Measurements from ENCODE around the gene PTPRA. TPM values are rescaled to one million over a fixed set of nuclear protein-coding genes. Genes with fewer than 3 reads are reported as not detected.
"Not testable (repeated sequence)": the region's sequence is repeated elsewhere in the genome, so short reads cannot be mapped to it uniquely, and the experiment has no call there.

Gene PTPRA
- total RNA-seq, 2 experiments from 2014 or later, result 31.7 to 32.7 TPM

- CTCF ChIA-PET, result no interaction called here
- intact Hi-C loops (cut with micrococcal nuclease), result no loop called here
- no peak overlapping the region for H3K4me3 Mint-ChIP-seq
- no peaks in the 10 kb centered on the region for H3K9me3 Mint-ChIP-seq
- no peaks in the 10 kb centered on the region for H3K27me3 Mint-ChIP-seq (ENCODE audit: low read depth)
- H3K27ac Mint-ChIP-seq, result no peak overlapping the region
- H3K4me1 Mint-ChIP-seq (ENCODE audit: low read depth), result no peaks in the 10 kb centered on the region
- H3K36me3 Mint-ChIP-seq (ENCODE audit: low read depth), result peaks cover 20% of the 10 kb centered on the region
- no peak for DNase-seq
Observed at GRCh38 chr20:3021327-3021726, 148.0 kb downstream of the PTPRA start.

DNA sequence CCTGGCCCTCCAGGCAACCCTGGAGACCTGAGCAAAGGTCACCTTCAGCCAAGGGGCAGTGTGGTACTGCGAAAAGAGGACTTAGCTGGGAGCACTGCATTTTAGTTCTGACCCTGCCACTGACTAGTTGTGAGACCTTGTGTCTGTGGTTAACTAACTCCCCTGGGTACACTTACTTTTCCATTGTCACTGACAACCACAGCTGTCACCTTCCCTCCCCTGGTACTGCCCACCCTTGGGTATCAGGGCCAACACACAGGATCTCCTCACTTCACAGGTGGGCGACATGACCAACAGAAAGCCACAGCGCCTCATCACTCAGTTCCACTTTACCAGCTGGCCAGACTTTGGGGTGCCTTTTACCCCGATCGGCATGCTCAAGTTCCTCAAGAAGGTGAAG is 148.5 kb downstream of the PTPRA start:
- Mint-ChIP-seq H3K27me3 (ENCODE audit: low read depth) (no peaks in the 10 kb centered on the region), H3K4me3 (no peak overlapping the region), H3K27ac (no peak overlapping the region), H3K4me1 (ENCODE audit: low read depth) (no peaks in the 10 kb centered on the region), H3K36me3 (ENCODE audit: low read depth) (peaks cover 22% of the 10 kb centered on the region), H3K9me3 (no peaks in the 10 kb centered on the region)
- no peak for DNase-seq
- intact Hi-C loops (cut with micrococcal nuclease), result no loop called here
- CTCF ChIA-PET, result no interaction called here

DNA sequence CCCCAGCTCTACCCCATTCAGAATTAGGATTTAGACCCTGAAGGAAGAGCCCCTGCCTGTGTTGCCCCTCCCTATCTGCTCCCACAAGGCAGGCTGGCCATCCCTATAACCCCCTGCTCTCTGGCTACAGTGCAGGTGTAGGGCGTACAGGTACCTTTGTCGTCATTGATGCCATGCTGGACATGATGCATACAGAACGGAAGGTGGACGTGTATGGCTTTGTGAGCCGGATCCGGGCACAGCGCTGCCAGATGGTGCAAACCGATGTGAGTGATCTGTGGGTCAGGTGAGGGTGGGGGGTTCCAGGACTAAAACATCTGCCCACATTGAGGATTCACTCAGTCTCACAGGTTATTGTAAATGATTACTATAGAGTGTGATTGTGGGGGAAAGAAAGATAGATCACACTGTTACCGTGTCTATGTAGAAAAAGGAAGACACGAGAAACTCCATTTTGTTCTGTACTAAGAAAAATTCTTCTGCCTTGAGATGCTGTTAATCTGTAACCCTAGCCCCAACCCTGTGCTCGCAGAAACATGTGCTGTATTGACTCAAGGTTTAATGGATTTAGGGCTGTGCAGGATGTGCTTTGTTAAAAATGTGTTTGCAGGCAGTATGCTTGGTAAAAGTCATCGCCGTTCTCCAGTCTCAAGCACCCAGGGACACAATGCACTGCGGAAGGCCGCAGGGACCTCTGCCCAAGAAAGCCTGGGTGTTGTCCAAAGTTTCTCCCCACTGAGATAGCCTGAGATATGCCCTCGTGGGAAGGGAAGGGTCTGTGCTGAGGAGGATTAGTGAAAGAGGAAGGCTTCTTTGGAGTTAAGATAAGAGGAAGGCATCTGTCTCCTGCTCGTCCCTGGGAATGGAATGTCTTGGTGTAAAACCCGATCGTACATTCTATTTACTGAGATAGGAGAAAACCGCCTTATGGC is 149.5 kb downstream of the PTPRA start:
- H3K27me3 Mint-ChIP-seq (ENCODE audit: low read depth); DNase-seq; CTCF ChIA-PET; H3K4me1 Mint-ChIP-seq (ENCODE audit: low read depth); H3K9me3 Mint-ChIP-seq; intact Hi-C loops (cut with micrococcal nuclease); H3K27ac Mint-ChIP-seq; H3K4me3 Mint-ChIP-seq: not testable (repeated sequence)
- H3K36me3 Mint-ChIP-seq (ENCODE audit: low read depth), result peaks cover 18% of the 10 kb centered on the region

DNA sequence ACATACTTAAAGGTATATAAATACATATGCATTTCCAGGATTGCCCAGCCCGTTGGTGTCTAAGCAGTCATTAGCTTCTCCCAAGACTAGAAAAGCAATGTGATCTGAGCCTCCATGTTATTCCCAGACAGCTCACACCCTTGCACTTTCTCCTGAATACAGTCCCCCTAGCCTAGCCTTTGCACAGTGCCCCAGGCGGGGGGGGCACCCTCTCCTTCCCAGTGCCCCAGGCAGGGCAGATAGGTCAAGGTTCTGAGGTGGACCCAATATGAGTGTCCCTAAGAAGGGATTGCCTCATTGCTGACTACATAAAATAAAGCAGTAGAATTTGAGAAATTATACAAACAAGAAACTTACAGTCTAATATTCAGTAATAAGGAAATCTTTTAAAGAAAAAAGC is 154.7 kb downstream of the PTPRA start:
- intact Hi-C loops (cut with micrococcal nuclease), result no loop called here
- H3K36me3 Mint-ChIP-seq (ENCODE audit: low read depth), result peaks cover 14% of the 10 kb centered on the region
- H3K27ac Mint-ChIP-seq, result no peak overlapping the region
- H3K4me1 Mint-ChIP-seq (ENCODE audit: low read depth), result no peaks in the 10 kb centered on the region
- no peaks in the 10 kb centered on the region for H3K27me3 Mint-ChIP-seq (ENCODE audit: low read depth)
- no peak overlapping the region for H3K4me3 Mint-ChIP-seq
- CTCF ChIA-PET, result no interaction called here
- H3K9me3 Mint-ChIP-seq, result no peaks in the 10 kb centered on the region
- no peak for DNase-seq

- intact Hi-C loops (cut with micrococcal nuclease), result no loop called here
- Mint-ChIP-seq H3K36me3 (ENCODE audit: low read depth) (peaks cover 15% of the 10 kb centered on the region), H3K27me3 (ENCODE audit: low read depth) (no peaks in the 10 kb centered on the region), H3K27ac (no peak overlapping the region), H3K9me3 (no peaks in the 10 kb centered on the region), H3K4me1 (ENCODE audit: low read depth) (no peaks in the 10 kb centered on the region), H3K4me3 (no peak overlapping the region)
- CTCF ChIA-PET, result no interaction called here
- DNase-seq, result no peak
Observed at GRCh38 chr20:3031524-3032147, 158.4 kb downstream of the PTPRA start.

- intact Hi-C loops (cut with micrococcal nuclease), result no loop called here
- Mint-ChIP-seq H3K9me3 (no peaks in the 10 kb centered on the region), H3K4me3 (no peak overlapping the region), H3K4me1 (ENCODE audit: low read depth) (no peaks in the 10 kb centered on the region), H3K27ac (no peak overlapping the region), H3K27me3 (ENCODE audit: low read depth) (no peaks in the 10 kb centered on the region), H3K36me3 (ENCODE audit: low read depth) (peaks cover 13% of the 10 kb centered on the region)
- DNase-seq, result no peak
- CTCF ChIA-PET, result no interaction called here
Observed at GRCh38 chr20:3032624-3033023, 159.3 kb downstream of the PTPRA start.

DNA sequence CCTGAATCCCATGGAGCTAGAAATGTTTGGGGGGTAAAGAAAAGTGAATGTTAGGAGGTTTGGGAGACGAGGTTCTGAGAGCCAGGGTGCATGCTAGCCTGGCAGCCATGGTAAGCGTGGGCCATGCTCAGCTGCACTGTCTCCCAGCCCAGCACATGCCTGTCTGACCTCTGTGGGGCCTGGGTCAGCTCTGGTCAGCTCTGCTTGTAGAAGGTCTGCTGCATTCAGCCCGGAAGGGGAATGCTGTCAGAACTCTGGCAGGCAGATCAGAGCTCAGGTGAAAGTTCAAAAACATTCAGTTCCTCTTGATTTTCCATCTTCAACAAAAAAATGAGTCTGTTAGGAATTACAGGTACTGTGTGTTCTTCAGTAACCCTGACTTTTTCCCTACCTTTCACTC is 164.4 kb downstream of the PTPRA start:
- H3K4me1 Mint-ChIP-seq (ENCODE audit: low read depth), result no peaks in the 10 kb centered on the region
- H3K27ac Mint-ChIP-seq, result no peak overlapping the region
- H3K27me3 Mint-ChIP-seq (ENCODE audit: low read depth), result no peaks in the 10 kb centered on the region
- no peak overlapping the region for H3K4me3 Mint-ChIP-seq
- CTCF ChIA-PET, result no interaction called here
- DNase-seq, result no peak
- no peaks in the 10 kb centered on the region for H3K9me3 Mint-ChIP-seq
- intact Hi-C loops (cut with micrococcal nuclease), result no loop called here
- peaks cover 15% of the 10 kb centered on the region for H3K36me3 Mint-ChIP-seq (ENCODE audit: low read depth)

- Mint-ChIP-seq H3K27ac (no peak overlapping the region), H3K9me3 (no peaks in the 10 kb centered on the region), H3K4me1 (ENCODE audit: low read depth) (no peaks in the 10 kb centered on the region), H3K4me3 (no peak overlapping the region), H3K27me3 (ENCODE audit: low read depth) (no peaks in the 10 kb centered on the region), H3K36me3 (ENCODE audit: low read depth) (peaks cover 15% of the 10 kb centered on the region)
- intact Hi-C loops (cut with micrococcal nuclease), result no loop called here
- CTCF ChIA-PET, result no interaction called here
- no peak for DNase-seq
Observed at GRCh38 chr20:3038454-3038853, 165.2 kb downstream of the PTPRA start.

GRCh38 chr20:3039426-3039825 is 166.1 kb downstream of the PTPRA start:
- no peak for DNase-seq
- H3K27ac Mint-ChIP-seq, result no peak overlapping the region
- CTCF ChIA-PET, result interaction anchor here (1.2 kb wide), 1 partner anchor 76 kb away, joined by 4 read pairs; no protein-coding TSS in a partner anchor
- H3K4me3 Mint-ChIP-seq, result no peak overlapping the region
- no peaks in the 10 kb centered on the region for H3K9me3 Mint-ChIP-seq
- no peaks in the 10 kb centered on the region for H3K4me1 Mint-ChIP-seq (ENCODE audit: low read depth)
- H3K27me3 Mint-ChIP-seq (ENCODE audit: low read depth), result no peaks in the 10 kb centered on the region
- intact Hi-C loops (cut with micrococcal nuclease), result no loop called here
- peaks cover 15% of the 10 kb centered on the region for H3K36me3 Mint-ChIP-seq (ENCODE audit: low read depth)

DNA sequence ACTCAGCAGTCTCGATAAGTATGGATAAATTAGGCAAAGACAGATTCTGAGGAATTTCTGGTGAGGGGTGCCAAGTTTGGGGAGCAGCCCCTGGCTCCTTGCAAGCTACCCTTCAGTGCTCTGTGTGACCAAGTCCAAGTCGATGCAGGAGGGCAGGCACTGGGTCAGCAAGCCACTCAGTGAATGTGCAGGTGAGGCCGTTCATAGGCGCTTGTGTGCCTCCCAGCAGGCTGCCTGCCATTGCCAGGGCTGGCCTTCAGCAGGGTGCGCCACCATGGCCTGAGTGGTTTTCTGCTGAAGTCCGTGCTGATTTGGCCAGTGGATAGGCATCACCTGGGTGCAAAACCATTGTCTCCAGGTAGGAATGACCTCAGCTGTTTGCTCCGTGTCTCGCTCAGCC is 166.8 kb downstream of the PTPRA start:
- H3K27ac Mint-ChIP-seq, result no peak overlapping the region
- peaks cover 12% of the 10 kb centered on the region for H3K36me3 Mint-ChIP-seq (ENCODE audit: low read depth)
- no peaks in the 10 kb centered on the region for H3K9me3 Mint-ChIP-seq
- intact Hi-C loops (cut with micrococcal nuclease), result no loop called here
- no peak for DNase-seq
- H3K4me3 Mint-ChIP-seq, result no peak overlapping the region
- H3K4me1 Mint-ChIP-seq (ENCODE audit: low read depth), result peaks cover 2% of the 10 kb centered on the region
- H3K27me3 Mint-ChIP-seq (ENCODE audit: low read depth), result no peaks in the 10 kb centered on the region
- CTCF ChIA-PET, result interaction anchor here (1.2 kb wide), 1 partner anchor 75 kb away, joined by 4 read pairs; no protein-coding TSS in a partner anchor

GRCh38 chr20:3041854-3042409 is 168.7 kb downstream of the PTPRA start:
- DNase-seq, result no peak
- Mint-ChIP-seq H3K4me1 (ENCODE audit: low read depth) (peaks cover 11% of the 10 kb centered on the region), H3K36me3 (ENCODE audit: low read depth) (peaks cover 7% of the 10 kb centered on the region), H3K9me3 (no peaks in the 10 kb centered on the region), H3K27ac (no peak overlapping the region), H3K4me3 (no peak overlapping the region), H3K27me3 (ENCODE audit: low read depth) (no peaks in the 10 kb centered on the region)
- CTCF ChIA-PET, result interaction anchor here (3.2 kb wide), 1 partner anchor 11 kb away, joined by 11 read pairs; no protein-coding TSS in a partner anchor
- intact Hi-C loops (cut with micrococcal nuclease), result no loop called here

GRCh38 chr20:3042625-3043024 is 169.3 kb downstream of the PTPRA start:
- intact Hi-C loops (cut with micrococcal nuclease), result no loop called here
- CTCF ChIA-PET, result interaction anchor here (3.2 kb wide), 1 partner anchor 10 kb away, joined by 11 read pairs; no protein-coding TSS in a partner anchor
- no peaks in the 10 kb centered on the region for H3K9me3 Mint-ChIP-seq
- no peak for DNase-seq
- peaks cover 17% of the 10 kb centered on the region for H3K4me1 Mint-ChIP-seq (ENCODE audit: low read depth)
- no peaks in the 10 kb centered on the region for H3K27me3 Mint-ChIP-seq (ENCODE audit: low read depth)
- no peak overlapping the region for H3K4me3 Mint-ChIP-seq
- peaks cover 8% of the 10 kb centered on the region for H3K36me3 Mint-ChIP-seq (ENCODE audit: low read depth)
- no peak overlapping the region for H3K27ac Mint-ChIP-seq

Data from activated naive CD4-positive, alpha-beta T cell treated with anti-CD3 and anti-CD28 coated beads for 36 hours (primary cell).